Smooth muscle cell (in vitro differentiated cells): ENCODE data around the gene MRPL19. TPM values are rescaled to one million over a fixed set of nuclear protein-coding genes. Genes with fewer than 3 reads are reported as not detected.

Experiments
- DNase-seq: peaks from one replicate; lab custom pipeline; 2025; ENCODE audit not compliant: unreplicated experiment; lab: John Stamatoyannopoulos, UW
- H2AFZ ChIP-seq: fragments of 200-600 bp; sonication (generic); 2 replicates; pipeline ENCODE4 v1.6.0; 2016; ENCODE audit warnings: antibody characterized with exemption, low read depth, mild to moderate bottlenecking
- H3F3A ChIP-seq: fragments of 200-600 bp; sonication (generic); 2 replicates; pipeline ENCODE4 v1.6.0; 2017; ENCODE audit warnings: antibody characterized with exemption, low read depth
- H3K27ac ChIP-seq: fragments of 200-600 bp; sonication (generic); 2 replicates; pipeline ENCODE4 v1.5.1; 2016; ENCODE audit warnings: low read depth, mild to moderate bottlenecking
- H3K27me3 ChIP-seq: fragments of 200-600 bp; sonication (generic); 2 replicates; pipeline ENCODE4 v1.6.1; 2016; ENCODE audit warnings: low read depth, mild to moderate bottlenecking
- H3K36me3 ChIP-seq: fragments of 200-600 bp; sonication (generic); 2 replicates; pipeline ENCODE4 v1.5.1; 2016; ENCODE audit warnings: low read depth
- H3K4me1 ChIP-seq: fragments of 200-600 bp; sonication (generic); 2 replicates; pipeline ENCODE4 v1.5.1; 2016; ENCODE audit warnings: low read depth
- H3K4me2 ChIP-seq: fragments of 200-600 bp; sonication (generic); 2 replicates; pipeline ENCODE4 v1.6.0; 2016; ENCODE audit warnings: mild to moderate bottlenecking
- H3K4me3 ChIP-seq: fragments of 200-600 bp; sonication (generic); 2 replicates; pipeline ENCODE4 v1.5.1; 2016; ENCODE audit warnings: mild to moderate bottlenecking
- H3K79me2 ChIP-seq: fragments of 200-600 bp; sonication (generic); 2 replicates; pipeline ENCODE4 v1.6.0; 2016; ENCODE audit warnings: low read depth, mild to moderate bottlenecking
- H3K9ac ChIP-seq: fragments of 200-600 bp; sonication (generic); 2 replicates; pipeline ENCODE4 v1.6.0; 2016; ENCODE audit warnings: low read depth
- H3K9me3 ChIP-seq: fragments of 200-600 bp; sonication (generic); replicated peaks from 2 replicates; pipeline ENCODE4 v1.5.1; 2016; ENCODE audit warnings: low read depth
- H4K20me1 ChIP-seq: fragments of 200-600 bp; sonication (generic); 2 replicates; pipeline ENCODE4 v1.6.0; 2016; ENCODE audit warnings: low read depth
- WGBS: methylation state at CpG from one replicate; pipeline ENCODE4 v1.1.7; 2016; ENCODE audit warnings: low lambda C conversion rate; 5-methylcytosine and 5-hydroxymethylcytosine counted together
- polyA plus RNA-seq: library from polyadenylated mRNA; unstranded; fragments of >200 nt; fragmentation: Nextera tagmentation; extraction: Ambion mirVana; gene quantifications from 2 replicates; pipeline ENCODE4 v1.2.1, GENCODE V29; 2016
- total RNA-seq: library from RNA; depleted of rRNA; stranded (reverse); fragments of >200 nt; gene quantifications from 2 replicates; pipeline ENCODE4 v1.2.3, GENCODE V29; 2014
- TF ChIP-seq, protein P1 (sequence below): fragments of 200-600 bp; sonication (generic); IDR thresholded peaks from 2 replicates; pipeline ENCODE4 v1.5.1; 2017; ENCODE audit warnings: borderline replicate concordance, mild to moderate bottlenecking, antibody characterized with exemption; ENCODE audit not compliant: insufficient read depth, poor library complexity, severe bottlenecking

The MRPL19 gene
- total and polyA plus RNA-seq, 2 experiments from 2014 or later = 41.6 to 58.3 TPM

- 89% methylated on average over 3 of the region's 3 CpGs for WGBS
- Histone ChIP-seq H4K20me1 (no peaks in the 10 kb centered on the region), H3K4me3 (no peak overlapping the region), H3K9me3 (no peaks in the 10 kb centered on the region), H3F3A (no peaks in the 10 kb centered on the region), H3K27ac (no peak overlapping the region), H3K36me3 (no peaks in the 10 kb centered on the region), H2AFZ (no peak overlapping the region), H3K79me2 (no peaks in the 10 kb centered on the region), H3K9ac (no peak overlapping the region), H3K4me2 (no peak overlapping the region), H3K27me3 (no peaks in the 10 kb centered on the region), H3K4me1 (peaks cover 5% of the 10 kb centered on the region)
- no peak for DNase-seq
- TF ChIP-seq, protein P1, sequence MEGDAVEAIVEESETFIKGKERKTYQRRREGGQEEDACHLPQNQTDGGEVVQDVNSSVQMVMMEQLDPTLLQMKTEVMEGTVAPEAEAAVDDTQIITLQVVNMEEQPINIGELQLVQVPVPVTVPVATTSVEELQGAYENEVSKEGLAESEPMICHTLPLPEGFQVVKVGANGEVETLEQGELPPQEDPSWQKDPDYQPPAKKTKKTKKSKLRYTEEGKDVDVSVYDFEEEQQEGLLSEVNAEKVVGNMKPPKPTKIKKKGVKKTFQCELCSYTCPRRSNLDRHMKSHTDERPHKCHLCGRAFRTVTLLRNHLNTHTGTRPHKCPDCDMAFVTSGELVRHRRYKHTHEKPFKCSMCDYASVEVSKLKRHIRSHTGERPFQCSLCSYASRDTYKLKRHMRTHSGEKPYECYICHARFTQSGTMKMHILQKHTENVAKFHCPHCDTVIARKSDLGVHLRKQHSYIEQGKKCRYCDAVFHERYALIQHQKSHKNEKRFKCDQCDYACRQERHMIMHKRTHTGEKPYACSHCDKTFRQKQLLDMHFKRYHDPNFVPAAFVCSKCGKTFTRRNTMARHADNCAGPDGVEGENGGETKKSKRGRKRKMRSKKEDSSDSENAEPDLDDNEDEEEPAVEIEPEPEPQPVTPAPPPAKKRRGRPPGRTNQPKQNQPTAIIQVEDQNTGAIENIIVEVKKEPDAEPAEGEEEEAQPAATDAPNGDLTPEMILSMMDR = no peak
Measured at GRCh38 chr2:75633620-75634019, 13.0 kb upstream of the MRPL19 start.

- no peak overlapping the region for H3K9ac ChIP-seq
Measured at GRCh38 chr2:75634945-75635344, 11.6 kb upstream of the MRPL19 start.

GRCh38 chr2:75637568-75637967 lies 9.0 kb upstream of the MRPL19 start:
- H3K4me1 ChIP-seq = no peaks in the 10 kb centered on the region
- no peak for DNase-seq
- H3K9ac ChIP-seq = no peak overlapping the region
- H4K20me1 ChIP-seq = no peaks in the 10 kb centered on the region
- H3K79me2 ChIP-seq = no peaks in the 10 kb centered on the region
- no peak overlapping the region for H3K4me3 ChIP-seq
- 77% methylated on average over 1 of the region's 1 CpG for WGBS
- no peaks in the 10 kb centered on the region for H3F3A ChIP-seq
- no peaks in the 10 kb centered on the region for H3K9me3 ChIP-seq
- H3K36me3 ChIP-seq = no peaks in the 10 kb centered on the region
- no peak overlapping the region for H3K27ac ChIP-seq
- no peaks in the 10 kb centered on the region for H3K27me3 ChIP-seq
- TF ChIP-seq, protein P1 = no peak
- H3K4me2 ChIP-seq = no peak overlapping the region
- no peak overlapping the region for H2AFZ ChIP-seq

More at GRCh38 chr2:75634945-75635344, 11.6 kb upstream of the MRPL19 start:
- no peaks in the 10 kb centered on the region for H3F3A ChIP-seq
- H4K20me1 ChIP-seq = no peaks in the 10 kb centered on the region
- no peaks in the 10 kb centered on the region for H3K27me3 ChIP-seq
- no peaks in the 10 kb centered on the region for H3K79me2 ChIP-seq
- DNase-seq = no peak
- no peaks in the 10 kb centered on the region for H3K36me3 ChIP-seq
- peaks cover 5% of the 10 kb centered on the region for H3K4me1 ChIP-seq
- no peaks in the 10 kb centered on the region for H3K9me3 ChIP-seq
- WGBS = 59% methylated on average over 1 of the region's 1 CpG
- H3K4me3 ChIP-seq = no peak overlapping the region
- peak overlapping the region; percentile 4 for H2AFZ ChIP-seq
- H3K27ac ChIP-seq = no peak overlapping the region
- TF ChIP-seq, protein P1 = no peak
- H3K4me2 ChIP-seq = no peak overlapping the region

- no peak for DNase-seq
- no peak overlapping the region for H3K27ac ChIP-seq
- no peaks in the 10 kb centered on the region for H3K4me1 ChIP-seq
- H2AFZ ChIP-seq = peak overlapping the region; percentile 65
- TF ChIP-seq, protein P1 = peak; percentile 92
- 1% methylated on average over 3 of the region's 3 CpGs for WGBS
- H3K4me3 ChIP-seq = no peak overlapping the region
- H4K20me1 ChIP-seq = no peaks in the 10 kb centered on the region
- H3K79me2 ChIP-seq = no peaks in the 10 kb centered on the region
- no peaks in the 10 kb centered on the region for H3K36me3 ChIP-seq
- no peaks in the 10 kb centered on the region for H3K9me3 ChIP-seq
- H3K4me2 ChIP-seq = peak overlapping the region; percentile 62
- no peaks in the 10 kb centered on the region for H3K27me3 ChIP-seq
- no peaks in the 10 kb centered on the region for H3F3A ChIP-seq
- no peak overlapping the region for H3K9ac ChIP-seq
Measured at GRCh38 chr2:75640621-75641121, 5.9 kb upstream of the MRPL19 start.
